OCI-LY7 (cell line): ENCODE data around the gene EIPR1. TPM values are rescaled to one million over a fixed set of nuclear protein-coding genes. Genes with fewer than 3 reads are reported as not detected.

Experiments used
- BruUV-seq: library from RNA; stranded (reverse); fragments of 400-500 nt; replicated peaks from 2 replicates; lab custom pipeline; 2021; lab: Mats Ljungman, UMichigan
- CTCF ChIA-PET: fragments of 300-600 bp; sonication (Branson Sonifier 250); formaldehyde crosslinking; loops from one replicate; lab custom pipeline; 2022; ENCODE audit warnings: antibody characterized with exemption; ENCODE audit not compliant: unreplicated experiment; lab: Charles Lee
- POLR2A ChIA-PET: fragments of 300-600 bp; sonication (Branson Sonifier 250); formaldehyde crosslinking; loops from one replicate; lab custom pipeline; 2022; ENCODE audit warnings: antibody characterized with exemption; lab: Charles Lee
- DNase-seq: peaks from one replicate; pipeline ENCODE4 v3.0.0-alpha.2; 2015; ENCODE audit warnings: low spot score
- H2AFZ ChIP-seq: fragments of 200-600 bp; sonication (generic), shearing (Covaris generic); 2 replicates; pipeline ENCODE4 v1.6.1; 2014; ENCODE audit warnings: mild to moderate bottlenecking, antibody characterized with exemption, low read length, moderate library complexity
- H3K27ac ChIP-seq: fragments of 200-600 bp; sonication (generic); 2 replicates; pipeline ENCODE4 v1.5.1; 2014; ENCODE audit warnings: mixed run types, low read depth, mild to moderate bottlenecking, moderate library complexity, low read length, inconsistent platforms; ENCODE audit not compliant: poor library complexity, severe bottlenecking
- H3K36me3 ChIP-seq: fragments of 200-600 bp; sonication (generic); 2 replicates; pipeline ENCODE4 v1.6.1; 2014; ENCODE audit warnings: mild to moderate bottlenecking, antibody characterized with exemption, low read length, moderate library complexity, mixed read lengths; ENCODE audit not compliant: insufficient read depth
- H3K4me1 ChIP-seq: fragments of 200-600 bp; sonication (generic); 2 replicates; pipeline ENCODE4 v1.5.1; 2014; ENCODE audit warnings: mild to moderate bottlenecking, low read length; ENCODE audit not compliant: insufficient read depth, poor library complexity, severe bottlenecking
- H3K4me2 ChIP-seq: fragments of 200-600 bp; sonication (generic); 2 replicates; pipeline ENCODE4 v1.6.1; 2014; ENCODE audit warnings: mild to moderate bottlenecking, low read length
- H3K4me3 ChIP-seq: fragments of 200-600 bp; sonication (generic); 2 replicates; pipeline ENCODE4 v1.5.1; 2014; ENCODE audit warnings: mild to moderate bottlenecking, low read depth, low read length; ENCODE audit not compliant: poor library complexity, severe bottlenecking
- H3K79me2 ChIP-seq: fragments of 200-600 bp; sonication (generic); 2 replicates; pipeline ENCODE4 v1.6.1; 2016; ENCODE audit warnings: low read depth, mild to moderate bottlenecking, low read length, moderate library complexity, mixed read lengths; ENCODE audit not compliant: insufficient read depth
- H3K9me2 ChIP-seq: fragments of 200-600 bp; sonication (generic); 2 replicates; pipeline ENCODE4 v1.6.1; 2016; ENCODE audit warnings: mild to moderate bottlenecking, low read length, mixed read lengths; ENCODE audit not compliant: insufficient read depth
- H3K9me3 ChIP-seq: fragments of 200-600 bp; sonication (generic); 2 replicates; pipeline ENCODE4 v1.6.1; 2014; ENCODE audit warnings: mild to moderate bottlenecking, mixed run types, low read length, mixed read lengths
- H4K20me1 ChIP-seq: fragments of 200-600 bp; sonication (generic); 2 replicates; pipeline ENCODE4 v1.6.1; 2014; ENCODE audit warnings: mild to moderate bottlenecking, antibody characterized with exemption, low read length, moderate library complexity, mixed read lengths; ENCODE audit not compliant: insufficient read depth
- EZH2phosphoT487 ChIP-seq: fragments of 200-600 bp; sonication (generic); IDR thresholded peaks from 2 replicates; pipeline ENCODE4 v1.6.1; 2018; ENCODE audit warnings: low read depth, borderline replicate concordance, mild to moderate bottlenecking, mixed run types, antibody characterized with exemption, low read length, moderate library complexity, mixed read lengths
- intact Hi-C: fragments of 100-400 bp; cut with micrococcal nuclease; formaldehyde crosslinking; loops from one replicate; pipeline ENCODE4 v1.10.0; 2022; ENCODE audit not compliant: unreplicated experiment
- total RNA-seq, 2 experiments: library from RNA; depleted of rRNA in 1 of 2; stranded (reverse); fragments of >200 nt in 1 of 2; shearing (Covaris generic) in 1 of 2; gene quantifications; 2 replicates each; pipeline ENCODE4 v1.2.3, GENCODE V29; 2014 to 2022
- TF ChIP-seq, protein P1 (sequence below): fragments of 200-600 bp; sonication (generic); conservative IDR thresholded peaks from 2 replicates; pipeline ENCODE4 v1.5.1; 2014; ENCODE audit warnings: mild to moderate bottlenecking, antibody characterized with exemption, low read length, moderate library complexity, mixed read lengths

EIPR1 gene
- total RNA-seq, 2 experiments from 2014 or later: 60.5 to 61.7 TPM

DNA sequence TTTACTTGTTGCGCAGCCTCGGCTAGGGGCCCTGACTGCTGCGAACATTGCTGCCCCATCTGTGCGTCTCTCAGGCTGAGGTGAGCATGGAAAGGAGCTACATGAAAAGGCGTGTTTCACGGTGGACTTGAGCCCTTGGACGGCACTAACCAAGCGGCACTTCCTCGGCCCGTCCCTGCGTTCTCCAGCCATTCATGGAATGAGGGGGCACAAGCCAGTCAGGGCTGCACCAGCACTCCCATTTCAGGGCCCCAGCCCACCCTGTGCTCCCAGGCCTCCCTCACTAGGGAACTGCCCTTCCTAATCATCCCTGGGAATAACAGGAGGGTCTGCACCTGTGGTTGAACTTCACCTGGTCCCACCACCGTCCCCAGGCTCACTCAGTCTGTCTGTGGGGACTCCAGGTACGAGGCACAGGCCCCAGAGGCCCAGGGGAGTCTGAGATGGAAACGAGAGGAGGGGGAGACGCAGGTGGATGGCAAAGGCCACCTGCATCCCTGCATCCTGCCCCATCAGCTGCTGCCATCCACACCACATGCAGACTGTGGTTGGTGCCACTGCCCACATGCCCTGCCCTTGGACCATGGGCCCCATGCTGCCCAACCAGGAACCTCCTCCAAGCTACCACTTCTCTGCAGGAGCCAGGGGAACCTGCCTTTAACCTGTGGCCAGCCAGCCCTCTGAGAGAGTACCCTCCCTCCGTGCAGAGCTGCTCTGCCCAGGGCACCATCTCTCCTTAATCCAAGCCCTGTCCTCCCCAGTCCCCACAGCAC, 99.7 kb downstream of the EIPR1 start:
- Histone ChIP-seq H3K4me3 (no peak overlapping the region), H3K36me3 (peaks cover 10% of the 10 kb centered on the region; the same call in 1 of the 2 replicates), H3K9me3 (peaks cover 25% of the 10 kb centered on the region; the same call in 1 of the 2 replicates), H3K4me1 (no peaks in the 10 kb centered on the region), H3K27ac (no peak overlapping the region), H3K9me2 (no peaks in the 10 kb centered on the region), H3K79me2 (no peaks in the 10 kb centered on the region), H4K20me1 (no peaks in the 10 kb centered on the region), H2AFZ (no peak overlapping the region), H3K4me2 (no peak overlapping the region)
- intact Hi-C loops: no loop called here
- BruUV-seq: no TSS peak
- ChIA-PET POLR2A (no interaction called here), CTCF (no interaction called here)
- no peak for DNase-seq
- TF ChIP-seq EZH2phosphoT487: no peak
- TF ChIP-seq, protein P1, sequence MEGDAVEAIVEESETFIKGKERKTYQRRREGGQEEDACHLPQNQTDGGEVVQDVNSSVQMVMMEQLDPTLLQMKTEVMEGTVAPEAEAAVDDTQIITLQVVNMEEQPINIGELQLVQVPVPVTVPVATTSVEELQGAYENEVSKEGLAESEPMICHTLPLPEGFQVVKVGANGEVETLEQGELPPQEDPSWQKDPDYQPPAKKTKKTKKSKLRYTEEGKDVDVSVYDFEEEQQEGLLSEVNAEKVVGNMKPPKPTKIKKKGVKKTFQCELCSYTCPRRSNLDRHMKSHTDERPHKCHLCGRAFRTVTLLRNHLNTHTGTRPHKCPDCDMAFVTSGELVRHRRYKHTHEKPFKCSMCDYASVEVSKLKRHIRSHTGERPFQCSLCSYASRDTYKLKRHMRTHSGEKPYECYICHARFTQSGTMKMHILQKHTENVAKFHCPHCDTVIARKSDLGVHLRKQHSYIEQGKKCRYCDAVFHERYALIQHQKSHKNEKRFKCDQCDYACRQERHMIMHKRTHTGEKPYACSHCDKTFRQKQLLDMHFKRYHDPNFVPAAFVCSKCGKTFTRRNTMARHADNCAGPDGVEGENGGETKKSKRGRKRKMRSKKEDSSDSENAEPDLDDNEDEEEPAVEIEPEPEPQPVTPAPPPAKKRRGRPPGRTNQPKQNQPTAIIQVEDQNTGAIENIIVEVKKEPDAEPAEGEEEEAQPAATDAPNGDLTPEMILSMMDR: no peak

DNA sequence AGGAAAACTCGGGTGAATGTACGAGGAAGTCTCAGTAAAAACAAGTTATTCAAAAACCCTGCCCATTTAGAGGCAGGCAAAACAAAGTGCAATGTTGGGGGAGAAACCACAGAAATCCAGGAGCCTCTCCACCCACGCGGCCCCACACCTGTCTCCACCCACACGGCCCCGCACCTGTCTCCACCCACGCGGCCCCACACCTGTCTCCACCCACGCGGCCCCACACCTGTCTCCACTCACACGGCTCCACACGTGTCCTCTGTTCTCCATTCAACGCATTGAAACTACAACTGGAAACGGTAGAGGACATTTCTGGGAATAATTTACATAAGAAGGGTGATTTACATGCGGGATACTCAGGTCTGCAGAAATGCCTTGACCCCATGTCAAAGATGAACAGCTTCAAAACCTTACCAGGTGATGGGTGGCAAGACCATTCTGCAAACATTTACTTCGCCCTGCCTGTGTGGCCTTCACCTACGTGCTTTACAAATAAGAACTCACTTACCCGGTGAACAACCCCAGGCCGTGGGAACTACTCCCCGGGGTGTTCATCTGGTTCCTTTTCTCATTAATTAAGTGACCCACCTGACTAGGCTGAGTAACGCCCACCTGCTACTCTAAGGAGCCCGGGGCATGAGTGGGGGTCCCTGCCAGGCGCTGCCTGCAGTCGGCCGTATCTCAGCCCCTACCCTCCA, 100.4 kb downstream of the EIPR1 start:
- H2AFZ ChIP-seq: no peak overlapping the region
- peaks cover 10% of the 10 kb centered on the region; the same call in 1 of the 2 replicates for H3K36me3 ChIP-seq
- no peak overlapping the region for H3K4me2 ChIP-seq
- BruUV-seq: no TSS peak
- intact Hi-C loops: no loop called here
- no peak overlapping the region for H3K27ac ChIP-seq
- no peak for TF ChIP-seq EZH2phosphoT487
- TF ChIP-seq, protein P1: no peak
- H3K79me2 ChIP-seq: no peaks in the 10 kb centered on the region
- DNase-seq: no peak
- H3K4me1 ChIP-seq: no peaks in the 10 kb centered on the region
- H3K4me3 ChIP-seq: no peak overlapping the region
- ChIA-PET CTCF (no interaction called here), POLR2A (no interaction called here)
- H4K20me1 ChIP-seq: no peaks in the 10 kb centered on the region
- peaks cover 25% of the 10 kb centered on the region; the same call in 1 of the 2 replicates for H3K9me3 ChIP-seq
- no peaks in the 10 kb centered on the region for H3K9me2 ChIP-seq

DNA sequence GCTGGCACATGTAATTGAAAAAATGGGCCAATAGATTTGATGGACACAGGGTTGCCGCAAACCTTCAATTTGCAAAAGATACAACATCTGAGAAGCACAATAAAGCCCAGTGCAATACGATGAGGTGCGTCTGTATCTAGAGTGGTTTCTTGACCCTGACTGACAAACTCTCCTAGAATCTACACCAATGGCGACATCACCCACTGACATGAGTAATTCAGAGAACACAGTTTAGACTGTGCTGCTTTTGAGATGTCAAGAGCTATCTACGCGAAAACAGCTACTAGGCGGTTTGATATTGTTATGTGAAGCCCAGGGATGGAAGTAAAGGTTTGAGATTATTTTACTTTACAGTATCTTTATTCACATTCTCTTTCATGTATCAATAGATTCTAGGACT, 104.9 kb downstream of the EIPR1 start:
- Histone ChIP-seq H3K27ac (no peak overlapping the region), H3K4me3 (no peak overlapping the region), H3K79me2 (no peaks in the 10 kb centered on the region), H3K36me3 (peaks cover 14% of the 10 kb centered on the region; the same call in 1 of the 2 replicates), H4K20me1 (no peaks in the 10 kb centered on the region), H3K9me3 (peaks cover 25% of the 10 kb centered on the region; the same call in 1 of the 2 replicates), H3K4me1 (no peaks in the 10 kb centered on the region), H2AFZ (no peak overlapping the region), H3K4me2 (no peak overlapping the region), H3K9me2 (no peaks in the 10 kb centered on the region)
- intact Hi-C loops: no loop called here
- ChIA-PET POLR2A (interaction anchor here (1.1 to 1.3 kb wide), 3 partner anchors 8 to 120 kb away, joined by 3 read pairs; no protein-coding TSS in a partner anchor), CTCF (no interaction called here)
- TF ChIP-seq, protein P1: no peak
- no peak for TF ChIP-seq EZH2phosphoT487
- DNase-seq: no peak
- BruUV-seq: no TSS peak
